NCI-H2081 (cell line): ENCODE results near the gene TGIF2.

Experiments
- DNase-seq, 2 experiments: peaks; one replicate each; lab custom pipeline; 2025; lab: John Stamatoyannopoulos, UW

Gene TGIF2

GRCh38 chr20:36573103-36573797, at the start of gene TGIF2:
TGIF2 (plus strand) TSS chr20:36573597; CDS start chr20:36578775, 5,178 bp downstream.
- peak; percentile 30 to 39 for DNase-seq

GRCh38 chr20:36525620-36526365, 47.6 kb upstream of the TGIF2 start:
- no peak for DNase-seq

DNA sequence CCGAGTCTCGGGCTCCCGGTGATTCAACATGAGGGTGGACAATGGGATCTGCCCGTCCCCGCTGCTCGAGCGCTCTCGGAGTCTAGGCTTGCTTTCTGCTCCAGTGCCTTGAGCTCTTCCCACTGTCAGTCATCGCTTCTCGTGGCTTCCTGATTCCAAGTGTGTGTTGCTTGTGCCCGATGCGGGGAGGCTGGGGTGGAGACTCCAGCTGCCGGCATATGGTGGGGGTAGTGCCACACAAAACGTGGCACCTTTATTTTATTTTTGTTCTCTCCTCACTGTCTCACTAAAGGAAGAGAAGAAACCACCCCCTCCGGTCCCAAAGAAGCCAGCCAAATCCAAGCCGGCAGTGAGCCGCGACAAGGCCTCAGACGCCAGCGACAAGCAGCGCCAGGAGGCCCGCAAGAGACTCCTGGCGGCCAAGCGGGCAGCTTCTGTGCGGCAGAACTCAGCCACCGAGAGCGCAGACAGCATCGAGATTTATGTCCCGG, 46.8 kb upstream of the TGIF2 start:
- DNase-seq: no peak

DNA sequence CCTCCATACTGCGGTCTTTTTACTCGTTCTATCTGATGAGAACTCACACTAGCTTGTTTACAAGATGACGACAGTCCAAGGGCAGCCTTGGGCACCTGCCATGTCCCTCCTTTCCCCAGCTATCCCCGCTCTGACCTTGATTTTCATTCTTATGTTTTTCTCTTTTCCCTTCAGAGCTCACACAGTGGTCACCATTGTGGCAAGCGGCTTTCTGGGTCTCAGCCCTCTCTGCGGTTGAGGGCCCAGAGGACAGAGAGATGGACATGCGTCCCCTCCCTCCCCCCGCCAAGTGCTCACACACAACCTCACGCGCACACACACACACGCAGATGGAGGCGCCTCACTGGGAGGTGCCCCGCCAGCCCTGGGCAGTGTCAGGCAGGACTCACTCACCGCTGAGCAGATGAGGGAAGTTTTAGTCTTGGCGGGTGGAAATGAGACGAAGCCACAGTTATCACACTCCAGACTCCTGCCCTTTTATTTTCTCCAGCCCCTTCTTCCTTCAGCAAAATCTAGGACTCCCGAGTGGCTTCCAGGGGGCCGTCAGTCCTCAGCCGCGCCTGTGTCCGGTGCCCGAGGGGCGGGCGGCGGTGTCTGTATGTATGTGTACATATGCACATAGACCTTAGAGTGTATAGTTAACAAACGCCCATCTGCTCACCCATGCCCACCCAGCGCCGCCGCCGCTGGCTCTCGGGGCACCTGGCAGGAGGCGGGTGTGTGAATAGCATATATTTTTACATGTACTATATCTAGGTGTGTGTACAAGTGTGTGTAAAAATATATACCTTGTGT, 45.9 kb upstream of the TGIF2 start:
- no peak for DNase-seq

DNA sequence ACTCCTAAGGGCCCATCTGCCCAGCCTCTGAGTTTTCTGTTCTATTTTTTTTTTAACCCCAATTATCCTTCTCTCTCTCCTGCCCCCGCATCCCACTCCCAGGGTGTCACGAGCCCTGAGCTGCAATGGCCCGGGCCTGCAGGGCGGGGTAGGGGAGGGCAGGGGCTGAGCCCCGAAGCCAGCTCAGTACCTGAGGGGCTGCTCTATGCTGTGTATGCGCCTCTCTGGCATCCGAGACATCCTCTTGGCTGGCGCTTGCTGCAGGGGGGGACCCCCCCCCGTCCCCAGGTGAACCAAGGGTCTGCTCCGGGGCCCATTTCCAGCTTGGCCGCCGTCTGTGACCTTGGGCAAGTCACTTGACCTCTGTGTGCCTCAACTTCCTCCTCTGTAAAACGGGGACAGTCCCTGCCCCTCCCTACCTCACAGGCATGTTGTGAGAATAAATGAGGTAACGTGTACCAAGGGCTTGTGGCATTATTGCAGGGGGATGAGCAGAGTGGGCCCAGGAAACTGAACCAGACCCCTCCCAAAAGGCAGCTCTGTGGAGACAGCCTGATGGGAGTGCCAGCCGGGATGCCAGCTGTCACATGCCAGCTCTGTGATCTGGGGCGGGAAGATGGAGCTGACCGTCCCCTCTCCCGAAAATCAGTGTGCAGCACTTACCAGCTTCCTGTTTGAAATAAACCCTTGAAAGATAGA, 45.1 kb upstream of the TGIF2 start:
- DNase-seq: no peak

DNA sequence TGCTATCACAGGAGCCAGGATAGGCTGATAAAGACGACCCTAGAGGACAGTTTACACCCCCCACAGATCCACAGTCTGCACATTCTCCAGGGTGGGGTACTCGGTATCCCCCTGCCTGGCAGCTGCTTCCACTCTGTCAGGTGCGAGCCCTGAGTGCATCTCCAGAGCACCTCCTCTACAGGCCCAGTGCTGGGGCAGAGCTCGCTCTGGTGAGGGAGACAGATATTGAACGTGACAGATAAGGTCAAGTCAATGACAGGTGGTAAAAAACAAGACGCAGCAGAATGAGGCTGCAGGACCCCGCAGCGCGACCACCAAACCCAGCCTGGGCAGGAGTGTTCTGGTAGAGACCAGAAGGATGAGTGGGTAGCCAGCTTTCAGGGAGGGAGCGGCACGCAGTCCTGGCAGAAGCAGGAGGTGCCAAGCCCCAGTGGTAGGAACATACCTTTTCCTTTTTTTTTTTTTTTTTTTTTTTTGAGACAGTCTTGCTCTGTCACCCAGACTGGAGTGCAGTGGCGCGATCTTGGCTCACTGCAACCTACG, 44.5 kb upstream of the TGIF2 start:
- DNase-seq: no peak

DNA sequence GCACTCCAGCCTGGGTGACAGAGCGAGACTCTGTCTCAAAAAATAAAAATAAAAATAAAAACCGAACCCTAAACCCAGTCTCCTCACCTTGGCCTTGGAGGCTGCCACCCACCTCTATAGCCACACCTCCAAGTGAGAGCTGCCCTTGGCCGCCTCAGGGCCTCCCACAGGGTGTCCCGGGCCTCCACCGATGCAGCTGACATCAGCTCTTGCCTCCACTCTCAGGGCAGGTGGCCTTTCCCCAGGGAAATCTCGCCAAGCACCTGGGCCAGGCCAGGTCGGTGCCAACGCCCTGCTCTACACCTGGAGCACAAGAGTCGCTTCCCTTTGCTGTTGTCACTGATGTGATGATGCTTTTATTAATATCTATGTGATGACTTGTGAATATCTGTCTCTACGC, 41.0 kb upstream of the TGIF2 start:
- DNase-seq: no peak

- DNase-seq: no peak
Observed at GRCh38 chr20:36532822-36533221, 40.6 kb upstream of the TGIF2 start.

GRCh38 chr20:36538026-36538722, 35.2 kb upstream of the TGIF2 start:
- DNase-seq: no peak

DNA sequence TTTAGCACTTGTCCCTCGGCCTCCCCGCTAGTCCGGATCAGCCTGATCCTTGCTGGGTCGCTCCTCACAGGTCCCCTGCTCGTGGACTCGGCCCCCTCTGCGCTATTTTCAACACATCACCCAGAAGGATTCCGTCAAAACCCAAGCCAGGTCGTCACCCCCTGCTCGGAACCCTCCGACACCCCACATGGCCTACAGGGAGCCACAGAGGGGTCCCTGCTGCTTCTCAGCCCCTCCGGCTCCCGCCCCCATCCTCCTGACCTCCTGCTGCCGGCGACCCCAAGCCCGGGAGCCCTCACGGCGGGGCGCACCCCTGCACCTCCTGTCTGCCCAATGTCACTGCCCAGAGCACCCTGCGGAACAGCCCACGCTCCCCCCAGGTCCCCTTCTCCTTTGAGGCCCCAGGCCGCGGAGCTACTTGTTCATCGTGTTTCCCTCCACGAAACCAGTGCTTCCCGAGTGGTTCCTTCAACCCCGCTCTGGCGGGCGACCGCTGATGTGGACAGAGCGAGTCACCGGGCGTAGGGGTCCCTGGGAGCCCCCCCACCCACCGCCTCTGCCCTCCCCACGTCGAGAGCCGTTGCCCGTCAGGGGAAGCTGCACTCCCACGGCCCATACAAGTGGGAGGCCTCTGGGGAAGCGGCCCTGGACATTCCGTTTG, 32.7 kb upstream of the TGIF2 start:
- no peak for DNase-seq

GRCh38 chr20:36541227-36541767, 32.1 kb upstream of the TGIF2 start, which contains the start of gene MYL9:
MYL9 (plus strand) TSS chr20:36541519; CDS start chr20:36544885, 3,366 bp downstream.
- no peak for DNase-seq

GRCh38 chr20:36541768-36542488, 31.5 kb upstream of the TGIF2 start:
- no peak for DNase-seq

DNA sequence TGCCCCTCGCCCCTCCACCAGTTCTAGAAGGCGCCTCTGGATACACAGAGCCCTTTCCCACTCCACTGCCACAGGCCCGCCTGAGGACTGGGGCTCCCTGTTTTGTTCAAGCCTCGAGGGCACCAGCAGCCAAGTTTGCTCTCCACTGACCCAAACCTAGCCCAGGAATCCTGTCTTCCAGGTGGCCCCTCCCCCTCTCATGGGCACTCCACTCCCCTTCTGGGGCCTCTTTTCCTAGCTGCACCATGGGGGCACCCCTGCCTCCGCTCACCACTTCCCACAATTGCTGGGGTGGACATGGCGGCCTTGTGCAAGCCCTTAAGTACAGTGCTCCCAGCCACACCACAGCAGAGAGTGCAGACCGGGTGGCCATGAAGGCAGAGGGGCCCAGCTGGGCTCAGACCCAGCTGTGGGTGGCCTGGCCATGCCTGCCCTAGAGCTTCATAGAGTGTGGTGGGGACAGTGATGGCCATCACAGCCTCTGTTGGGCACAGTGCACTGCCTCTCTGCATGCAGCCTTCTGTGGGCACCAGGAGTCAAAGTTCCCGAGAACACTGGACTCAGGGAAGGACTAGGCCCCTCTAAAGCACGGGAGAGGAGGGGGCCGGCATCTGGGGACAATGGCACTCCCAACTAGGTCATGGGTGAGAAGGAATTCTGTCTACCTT, 30.7 kb upstream of the TGIF2 start:
- DNase-seq: no peak

- no peak for DNase-seq
Observed at GRCh38 chr20:36543184-36544133, 29.9 kb upstream of the TGIF2 start.

GRCh38 chr20:36544134-36545018, 29.0 kb upstream of the TGIF2 start:
- DNase-seq: no peak

DNA sequence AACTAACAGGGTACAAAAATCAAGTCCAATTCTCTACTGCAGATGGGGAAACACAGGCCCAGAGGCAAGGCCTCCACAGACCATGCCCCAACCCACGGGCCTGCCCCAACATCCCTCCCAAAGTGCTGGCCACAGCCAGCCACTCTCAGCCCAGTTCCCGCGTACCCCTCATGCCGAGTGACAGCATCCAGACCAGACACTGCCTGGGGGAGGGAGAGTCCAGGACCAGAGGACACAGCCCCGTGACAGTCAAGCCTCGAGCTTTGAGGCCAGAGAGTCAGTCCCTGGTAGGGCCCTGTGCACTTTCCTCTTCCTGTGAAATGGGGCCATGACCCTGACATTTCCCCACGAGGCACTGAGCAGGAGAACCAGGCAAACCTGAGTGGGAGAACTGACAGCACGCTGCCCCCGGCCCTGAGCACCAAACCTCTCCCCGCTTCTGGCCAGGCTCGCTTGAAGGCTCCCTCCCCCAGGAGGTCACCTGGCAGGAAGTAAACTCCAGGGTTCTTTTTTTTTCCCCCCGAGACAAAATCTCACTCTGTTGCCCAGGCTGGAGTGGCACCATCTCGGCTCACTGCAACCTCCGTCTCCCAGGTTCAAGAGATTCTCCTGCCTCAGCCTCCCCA, 27.2 kb upstream of the TGIF2 start:
- DNase-seq: no peak
